ENCODE results near the gene NTPCR.

The NTPCR gene

DNA sequence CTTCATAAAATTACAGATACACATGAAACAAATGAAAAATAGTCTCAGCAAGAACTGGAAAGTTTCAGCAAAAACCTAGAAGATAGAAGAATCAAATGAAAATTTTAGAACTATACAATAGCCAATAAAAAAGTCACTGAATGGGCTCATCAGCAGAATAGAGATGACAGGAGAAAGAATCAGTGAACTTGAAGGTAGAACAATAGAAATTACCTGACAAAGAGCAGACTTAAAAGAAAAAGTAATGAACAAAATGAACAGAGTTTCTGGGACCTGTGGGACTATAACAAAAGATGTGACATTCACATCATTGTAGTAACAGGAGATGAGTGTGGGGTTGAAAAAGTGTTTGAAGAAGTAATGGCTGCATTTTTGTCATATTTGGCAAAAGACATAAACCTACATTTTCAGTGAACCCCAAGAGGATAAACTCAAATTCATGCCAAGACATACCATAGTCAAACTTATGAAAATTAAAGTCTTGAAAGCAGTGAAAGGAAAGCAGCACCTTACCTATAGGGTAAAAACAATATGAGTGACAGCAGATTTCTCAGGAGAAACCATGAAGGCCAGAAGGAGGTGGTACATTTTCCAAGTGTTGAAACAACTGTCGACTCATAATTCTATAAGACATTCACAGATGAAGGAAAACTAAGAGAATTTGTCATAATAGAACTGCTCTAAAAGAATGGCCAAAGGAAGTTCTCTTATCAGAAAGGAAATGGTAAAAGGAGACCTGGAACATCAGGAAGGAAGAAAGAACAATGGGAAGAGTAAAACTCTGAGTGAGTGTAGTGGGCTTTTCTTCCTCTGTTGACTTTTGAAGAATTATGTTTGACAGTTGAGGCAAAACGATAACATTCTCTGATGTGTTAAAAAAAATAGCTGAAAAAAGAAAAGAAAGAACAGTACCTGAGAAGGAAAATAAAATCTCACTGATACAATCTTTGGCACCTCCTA lies 23.5 kb downstream of the NTPCR start:
- no peak overlapping the region for H3K27ac ChIP-seq
- no peak for TF ChIP-seq CTCF (conservative IDR thresholded peaks at IDR 0.05)

- TF ChIP-seq CTCF (conservative IDR thresholded peaks at IDR 0.05), result no peak
- no peak overlapping the region for H3K27ac ChIP-seq
Observed at GRCh38 chr1:232974971-232975370, 24.6 kb downstream of the NTPCR start.

DNA sequence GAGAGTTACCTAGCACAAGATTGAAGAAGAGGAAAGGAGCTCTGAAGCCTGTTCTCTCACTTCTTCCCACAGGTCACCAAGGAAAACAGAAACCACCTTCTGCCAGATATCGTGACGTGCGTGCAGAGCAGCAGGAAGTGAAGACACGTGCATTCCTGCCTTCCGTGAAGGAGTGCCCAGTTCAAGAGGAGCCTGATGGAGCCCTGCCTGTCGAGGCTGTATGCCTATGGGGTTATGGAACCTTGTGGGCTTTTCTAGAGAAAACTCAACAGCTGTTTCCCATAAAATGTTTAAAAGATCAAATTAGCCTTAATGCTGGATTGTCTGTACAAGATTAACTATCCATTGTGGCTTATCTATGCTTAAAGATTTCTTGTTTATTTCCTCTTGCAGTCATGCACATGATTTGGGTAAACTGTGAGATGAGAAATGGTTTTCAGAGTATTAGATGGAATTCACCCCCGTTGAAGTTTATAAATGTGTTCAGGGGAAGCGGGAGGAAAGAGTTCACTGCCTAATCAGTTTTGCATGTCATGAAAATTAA lies 27.8 kb downstream of the NTPCR start:
- H3K27ac ChIP-seq, result no peak overlapping the region

DNA sequence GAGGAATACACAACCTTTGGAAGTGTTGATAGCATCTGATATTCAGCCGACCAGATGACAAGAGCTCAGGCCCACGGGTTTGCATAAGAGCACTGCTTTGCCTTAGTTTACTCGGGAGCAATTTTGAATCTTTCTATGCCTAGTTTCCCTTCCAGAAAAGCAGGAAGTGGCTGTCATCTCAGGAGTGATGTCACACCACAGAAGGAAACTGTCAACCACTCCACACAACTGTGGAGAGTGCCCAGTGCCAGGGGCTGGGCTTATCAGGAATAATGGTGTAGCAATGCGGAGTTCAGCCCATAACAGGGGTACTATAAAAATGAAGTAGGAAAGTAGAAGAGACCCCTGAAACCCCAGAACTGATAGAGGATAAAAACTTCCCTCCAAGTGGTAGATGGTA lies 28.4 kb downstream of the NTPCR start:
- no peak overlapping the region for H3K27ac ChIP-seq
- no peak for TF ChIP-seq CTCF (conservative IDR thresholded peaks at IDR 0.05)

More for the DNA sequence above, 27.8 kb downstream of the NTPCR start:
- TF ChIP-seq CTCF (conservative IDR thresholded peaks at IDR 0.05), result no peak

DNA sequence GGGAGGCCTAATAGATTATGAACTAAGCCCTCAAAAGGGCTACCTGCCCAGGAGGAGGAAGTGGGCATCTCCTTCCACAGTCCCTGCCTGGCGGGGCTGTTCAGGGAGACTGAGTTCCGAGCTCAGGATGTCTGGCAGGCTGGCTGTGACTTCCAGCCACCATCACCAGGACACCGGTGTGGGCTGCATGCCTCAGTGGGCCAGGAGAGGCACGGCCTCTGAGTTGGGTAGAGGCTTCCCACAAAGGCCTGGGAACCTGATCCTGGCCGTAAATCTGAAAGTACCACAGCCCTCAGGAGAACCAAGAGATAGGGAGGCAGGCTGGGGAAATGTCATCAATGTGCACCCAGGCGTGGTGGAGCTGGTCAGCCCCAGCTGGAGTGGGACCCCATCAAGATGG lies 29.1 kb downstream of the NTPCR start:
- no peak for TF ChIP-seq CTCF (conservative IDR thresholded peaks at IDR 0.05)
- no peak overlapping the region for H3K27ac ChIP-seq

GRCh38 chr1:232980355-232980978 lies 30.1 kb downstream of the NTPCR start:
- no peak for TF ChIP-seq CTCF (conservative IDR thresholded peaks at IDR 0.05)
- no peak overlapping the region for H3K27ac ChIP-seq

DNA sequence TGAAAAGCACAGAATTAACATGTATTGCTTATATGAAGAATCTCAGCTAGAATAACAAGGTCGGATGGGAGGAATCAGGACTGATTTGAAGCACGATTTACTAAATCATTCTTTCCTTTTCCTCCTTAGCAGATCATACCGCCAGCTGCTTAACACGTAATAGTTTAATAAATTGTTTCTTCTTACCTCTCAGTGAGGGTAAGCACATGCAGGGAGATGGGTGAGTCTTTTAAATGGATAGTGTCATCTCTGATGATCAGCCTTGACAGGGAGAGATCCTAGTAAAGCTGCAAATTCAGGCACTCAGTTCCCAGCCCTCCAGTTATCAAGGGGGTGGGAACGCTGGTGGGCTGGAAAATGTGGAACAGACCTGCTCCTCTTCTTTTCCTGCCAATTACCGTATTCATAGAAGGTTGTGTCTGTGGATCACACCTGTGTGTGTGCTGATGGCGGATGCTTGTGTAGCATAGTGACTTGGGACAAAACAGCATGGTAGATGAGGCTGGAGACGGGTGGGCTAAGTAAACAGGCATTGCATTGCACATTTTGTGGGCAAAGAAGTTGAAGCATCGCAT lies 30.7 kb downstream of the NTPCR start:
- TF ChIP-seq CTCF (conservative IDR thresholded peaks at IDR 0.05), result no peak
- H3K27ac ChIP-seq, result no peak overlapping the region
